Keratinocyte (primary cell): ENCODE results near the gene TRMT10B. TPM values are rescaled to one million over a fixed set of nuclear protein-coding genes. Genes with fewer than 3 reads are reported as not detected.
"Not testable (repeated sequence)": the region's sequence is repeated elsewhere in the genome, so short reads cannot be mapped to it uniquely, and the experiment has no call there.

Source experiments
- DNase-seq: peaks from one replicate; pipeline ENCODE4 v3.0.0-alpha.2; 2011; ENCODE audit warnings: low read depth, missing footprints, low spot score
- FAIRE-seq: peaks from 2 replicates; lab custom pipeline; 2011; peaks lifted over from hg19 to GRCh38; lab: Jason Lieb, UNC
- H2AFZ ChIP-seq: 2 replicates; pipeline ENCODE4 v1.6.0; 2012; ENCODE audit warnings: low read length, control low read depth, inconsistent platforms; ENCODE audit not compliant: control insufficient read depth
- H3K27ac ChIP-seq: 2 replicates; pipeline ENCODE4 v1.5.1; 2011; ENCODE audit warnings: low read length; ENCODE audit not compliant: control insufficient read depth, insufficient read depth
- H3K27me3 ChIP-seq: 3 replicates; pipeline ENCODE4 v1.6.0; 2011; ENCODE audit warnings: low read length; ENCODE audit not compliant: control insufficient read depth, insufficient read depth; ENCODE audit errors: extremely low read depth
- H3K36me3 ChIP-seq, 2 experiments: 2 replicates in 1 of 2; 3 replicates in 1 of 2; pipeline ENCODE4 v1.5.1; 2011; ENCODE audit warnings: low read length in 2 of 2, mild to moderate bottlenecking in 1 of 2; ENCODE audit not compliant: control insufficient read depth in 2 of 2, insufficient read depth in 2 of 2; ENCODE audit errors: extremely low read depth in 1 of 2
- H3K4me1 ChIP-seq: 3 replicates; pipeline ENCODE4 v1.5.1; 2011; ENCODE audit warnings: low read length; ENCODE audit not compliant: control insufficient read depth, insufficient read depth; ENCODE audit errors: extremely low read depth
- H3K4me2 ChIP-seq: 3 replicates; pipeline ENCODE4 v1.6.0; 2011; ENCODE audit warnings: low read depth, low read length; ENCODE audit not compliant: control insufficient read depth, insufficient read depth; ENCODE audit errors: extremely low read depth
- H3K4me3 ChIP-seq, 3 experiments: fragments of 200-600 bp in 1 of 3; sonication (generic) in 1 of 3; 2 replicates in 2 of 3; 3 replicates in 1 of 3; pipeline ENCODE4 v1.5.1; 2011 to 2016; ENCODE audit warnings: low read length in 3 of 3, mild to moderate bottlenecking in 3 of 3, control low read depth in 2 of 3, inconsistent platforms in 1 of 3, low read depth in 1 of 3, mixed read lengths in 1 of 3, mixed run types in 1 of 3, moderate library complexity in 1 of 3; ENCODE audit not compliant: control insufficient read depth in 2 of 3, insufficient read depth in 2 of 3; ENCODE audit errors: extremely low read depth in 1 of 3
- H3K79me2 ChIP-seq: 2 replicates; pipeline ENCODE4 v1.6.0; 2012; ENCODE audit warnings: low read length; ENCODE audit not compliant: control insufficient read depth, insufficient read depth
- H3K9ac ChIP-seq: 3 replicates; pipeline ENCODE4 v1.6.0; 2011; ENCODE audit warnings: low read length; ENCODE audit not compliant: control insufficient read depth, insufficient read depth; ENCODE audit errors: extremely low read depth
- H3K9me1 ChIP-seq: 3 replicates; pipeline ENCODE4 v1.6.0; 2011; ENCODE audit warnings: low read length; ENCODE audit not compliant: control insufficient read depth, insufficient read depth; ENCODE audit errors: extremely low read depth
- H3K9me3 ChIP-seq: 2 replicates; pipeline ENCODE4 v1.5.1; 2012; ENCODE audit warnings: low read depth, low read length; ENCODE audit not compliant: control insufficient read depth
- H4K20me1 ChIP-seq: 3 replicates; pipeline ENCODE4 v1.6.0; 2011; ENCODE audit warnings: low read length; ENCODE audit not compliant: control insufficient read depth, insufficient read depth; ENCODE audit errors: extremely low read depth
- EZH2 ChIP-seq: IDR thresholded peaks from one replicate; pipeline ENCODE4 v1.6.1; 2012; ENCODE audit warnings: inconsistent platforms, mild to moderate bottlenecking, low read length, moderate library complexity
- dilution Hi-C: fragments of 300-500 bp; cut with MboI; formaldehyde crosslinking; loops from one replicate; pipeline ENCODE4 v1.7.0; 2020; ENCODE audit warnings: low sequenced_read_pairs; ENCODE audit not compliant: extremely low pct_ligation_motif_present
- polyA plus RNA-seq, 5 experiments: library from polyadenylated mRNA; depleted of rRNA in 3 of 5; stranded (reverse) in 3 of 5; stranded (forward) in 1 of 5; unstranded in 1 of 5; fragments of >200 nt; gene quantifications; 1 replicate in 1 of 5; 2 replicates in 3 of 5; 3 replicates in 1 of 5; pipeline versions ENCODE4 v1.2.1 to v1.2.3, GENCODE V29; 2011 to 2012; ENCODE audit warnings: missing spikeins in 2 of 5, low read depth in 1 of 5, low replicate concordance in 1 of 5
- TF ChIP-seq, protein P1 (sequence below), 3 experiments: IDR thresholded peaks in 1 of 3; conservative IDR thresholded peaks in 1 of 3; optimal IDR thresholded peaks in 1 of 3; 2 replicates in 2 of 3; 3 replicates in 1 of 3; pipeline versions ENCODE3 to v1.5.1; 2011; ENCODE audit warnings: low read length in 3 of 3, mild to moderate bottlenecking in 3 of 3, moderate library complexity in 2 of 3, control low read depth in 1 of 3, inconsistent platforms in 1 of 3; ENCODE audit not compliant: insufficient read depth in 2 of 3; ENCODE audit errors: extremely low read depth in 1 of 3

TRMT10B gene
- polyA plus RNA-seq, 1 donor (not counting 4 experiments of a cell fraction or from before 2014, with no cell fraction given), result 6.9 TPM

DNA sequence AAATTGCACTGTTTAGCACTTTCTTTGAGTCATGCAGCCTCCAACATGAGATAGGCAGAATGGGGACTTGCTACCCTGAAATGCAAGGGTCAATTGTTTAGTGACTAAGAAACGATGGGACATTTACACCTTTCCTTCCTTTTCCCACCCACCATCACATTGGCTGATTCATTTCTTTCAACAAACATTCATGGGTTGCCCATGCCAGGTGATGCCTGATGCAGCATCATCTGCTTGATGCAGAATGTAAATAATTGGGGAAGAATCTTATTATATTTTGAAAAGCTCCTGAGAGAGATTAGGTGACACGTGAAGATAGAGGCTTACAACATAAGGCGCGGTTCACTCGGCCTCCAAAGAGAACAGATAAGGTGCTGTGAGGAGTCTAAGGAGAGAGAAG is 4.5 kb upstream of the TRMT10B start:
- FAIRE-seq (no peak), DNase-seq (no peak)
- Histone ChIP-seq H3K9me3 (no peaks in the 10 kb centered on the region), H3K27me3 (peaks cover 10% of the 10 kb centered on the region), H3K4me3 (no peak overlapping the region), H3K27ac (no peak overlapping the region), H3K9me1 (no peaks in the 10 kb centered on the region), H3K79me2 (peaks cover 4% of the 10 kb centered on the region), H3K4me1 (peaks cover 4% of the 10 kb centered on the region), H4K20me1 (no peaks in the 10 kb centered on the region), H3K9ac (no peak overlapping the region), H3K4me2 (no peak overlapping the region), H3K36me3 (no peaks in the 10 kb centered on the region), H2AFZ (no peak overlapping the region)
- dilution Hi-C loops, result no loop called here
- TF ChIP-seq EZH2, result no peak
- TF ChIP-seq, protein P1, sequence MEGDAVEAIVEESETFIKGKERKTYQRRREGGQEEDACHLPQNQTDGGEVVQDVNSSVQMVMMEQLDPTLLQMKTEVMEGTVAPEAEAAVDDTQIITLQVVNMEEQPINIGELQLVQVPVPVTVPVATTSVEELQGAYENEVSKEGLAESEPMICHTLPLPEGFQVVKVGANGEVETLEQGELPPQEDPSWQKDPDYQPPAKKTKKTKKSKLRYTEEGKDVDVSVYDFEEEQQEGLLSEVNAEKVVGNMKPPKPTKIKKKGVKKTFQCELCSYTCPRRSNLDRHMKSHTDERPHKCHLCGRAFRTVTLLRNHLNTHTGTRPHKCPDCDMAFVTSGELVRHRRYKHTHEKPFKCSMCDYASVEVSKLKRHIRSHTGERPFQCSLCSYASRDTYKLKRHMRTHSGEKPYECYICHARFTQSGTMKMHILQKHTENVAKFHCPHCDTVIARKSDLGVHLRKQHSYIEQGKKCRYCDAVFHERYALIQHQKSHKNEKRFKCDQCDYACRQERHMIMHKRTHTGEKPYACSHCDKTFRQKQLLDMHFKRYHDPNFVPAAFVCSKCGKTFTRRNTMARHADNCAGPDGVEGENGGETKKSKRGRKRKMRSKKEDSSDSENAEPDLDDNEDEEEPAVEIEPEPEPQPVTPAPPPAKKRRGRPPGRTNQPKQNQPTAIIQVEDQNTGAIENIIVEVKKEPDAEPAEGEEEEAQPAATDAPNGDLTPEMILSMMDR (optimal IDR thresholded peaks at IDR 0.05 in 1 of 3, IDR thresholded peaks at IDR 0.05 in 1 of 3, conservative IDR thresholded peaks at IDR 0.05 in 1 of 3; ENCODE audit: extremely low read depth in 1 of 3, insufficient read depth in 2 of 3, low read length in 3 of 3), result no peak

DNA sequence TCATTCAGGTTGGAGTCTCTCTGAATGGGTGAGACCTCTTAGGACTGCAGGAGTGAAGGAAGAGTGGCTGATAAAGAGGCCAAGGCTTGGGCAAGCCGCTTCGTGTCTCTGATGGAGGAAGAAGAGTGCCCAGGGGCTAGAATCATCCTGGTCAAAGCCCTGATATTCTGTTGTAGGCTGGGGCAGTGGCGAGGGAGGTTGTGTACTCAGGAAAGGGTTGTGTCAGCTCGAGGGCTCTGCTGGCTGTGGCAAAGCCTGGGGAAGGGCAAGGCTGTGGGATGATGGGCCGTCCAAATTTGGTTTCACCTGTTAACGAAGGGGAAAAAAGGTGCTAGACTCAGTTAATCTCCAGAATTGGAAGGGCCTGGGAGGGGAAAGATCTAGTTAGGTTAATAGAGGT is 2.4 kb upstream of the TRMT10B start:
- Histone ChIP-seq H3K9me3 (no peaks in the 10 kb centered on the region), H3K79me2 (peaks cover 12% of the 10 kb centered on the region), H3K4me2 (no peak overlapping the region), H4K20me1 (no peaks in the 10 kb centered on the region), H3K4me1 (peaks cover 8% of the 10 kb centered on the region), H3K9ac (no peak overlapping the region), H3K27me3 (no peaks in the 10 kb centered on the region), H3K36me3 (no peaks in the 10 kb centered on the region), H3K27ac (no peak overlapping the region), H3K4me3 (no peak overlapping the region), H2AFZ (no peak overlapping the region), H3K9me1 (no peaks in the 10 kb centered on the region)
- FAIRE-seq (no peak), DNase-seq (no peak)
- no peak for TF ChIP-seq EZH2
- TF ChIP-seq, protein P1 (optimal IDR thresholded peaks at IDR 0.05 in 1 of 3, IDR thresholded peaks at IDR 0.05 in 1 of 3, conservative IDR thresholded peaks at IDR 0.05 in 1 of 3; ENCODE audit: extremely low read depth in 1 of 3, insufficient read depth in 2 of 3, low read length in 3 of 3), result no peak
- dilution Hi-C loops, result no loop called here

DNA sequence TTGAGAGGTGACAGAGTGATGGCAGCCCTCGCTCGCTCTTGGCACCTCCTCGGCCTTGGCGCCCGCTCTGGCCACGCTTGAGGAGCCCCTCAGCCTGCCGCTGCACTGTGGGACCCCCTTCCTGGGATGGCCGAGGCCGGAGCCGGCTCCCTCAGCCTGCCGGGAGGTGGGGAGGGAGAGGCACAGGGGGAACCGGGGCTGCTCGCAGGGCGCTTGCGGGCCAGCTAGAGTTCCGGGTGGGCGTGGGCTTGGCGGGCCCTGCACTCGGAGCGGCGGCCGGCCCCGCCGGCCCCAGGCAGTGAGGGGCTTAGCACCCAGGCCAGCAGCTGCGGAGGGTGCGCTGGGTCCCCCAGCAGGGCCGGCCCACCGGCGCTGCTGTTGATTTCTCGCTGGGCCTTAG is 1.9 kb upstream of the TRMT10B start:
- H4K20me1 ChIP-seq, H3K9me1 ChIP-seq, H3K4me2 ChIP-seq, H2AFZ ChIP-seq, H3K36me3 ChIP-seq, DNase-seq, H3K27me3 ChIP-seq, H3K4me3 ChIP-seq, H3K9ac ChIP-seq, dilution Hi-C loops, H3K27ac ChIP-seq, H3K9me3 ChIP-seq, H3K4me1 ChIP-seq, FAIRE-seq: not testable (repeated sequence)
- peaks cover 12% of the 10 kb centered on the region for H3K79me2 ChIP-seq

DNA sequence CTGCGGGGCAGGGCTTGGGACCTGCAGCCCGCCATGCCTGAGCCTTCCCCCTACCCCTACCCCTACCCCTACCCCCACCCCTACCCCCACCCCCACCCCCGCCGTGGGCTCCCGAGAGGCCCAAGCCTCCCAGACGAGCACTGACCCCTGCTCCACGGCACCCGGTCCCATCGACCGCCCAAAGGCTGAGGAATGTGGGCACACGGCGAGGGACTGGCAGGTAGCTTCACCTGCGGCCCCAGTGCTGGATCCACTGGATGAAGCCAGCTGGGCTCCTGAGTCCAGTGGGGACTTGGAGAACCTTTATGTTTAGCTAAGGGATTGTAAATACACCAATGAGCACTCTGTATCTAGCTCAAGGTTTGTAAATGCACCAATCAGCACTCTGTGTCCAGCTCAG is 1.5 kb upstream of the TRMT10B start:
- H3K9me1 ChIP-seq, DNase-seq, H3K27me3 ChIP-seq, H3K36me3 ChIP-seq, H4K20me1 ChIP-seq, H3K4me3 ChIP-seq, H3K9me3 ChIP-seq, FAIRE-seq, H2AFZ ChIP-seq, dilution Hi-C loops, H3K27ac ChIP-seq, H3K9ac ChIP-seq, H3K4me2 ChIP-seq, H3K4me1 ChIP-seq: not testable (repeated sequence)
- H3K79me2 ChIP-seq, result peaks cover 12% of the 10 kb centered on the region
